Measurements from ENCODE around the gene GPATCH8.

The GPATCH8 gene

DNA sequence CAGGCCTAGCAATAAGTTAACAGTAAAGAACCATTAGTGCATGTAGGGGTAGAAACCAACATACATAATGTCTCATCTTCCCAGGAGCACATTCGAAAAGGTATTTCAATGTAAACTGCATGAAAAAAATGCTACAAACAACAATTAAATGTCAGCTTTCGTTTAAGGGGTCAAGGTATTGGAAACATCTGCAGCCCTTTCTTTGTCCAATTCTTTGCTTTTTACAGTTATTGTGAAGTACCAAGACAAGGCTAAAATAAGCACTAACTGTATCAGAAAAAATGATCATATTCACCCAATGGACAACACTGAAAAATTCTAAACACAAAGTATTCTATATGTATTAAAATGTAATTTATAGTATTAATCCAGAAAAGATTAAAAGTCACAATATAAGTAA lies 37.9 kb downstream of the GPATCH8 start:
- in situ Hi-C loops (cut with MboI; ENCODE audit: low sequenced_read_pairs) = no loop called here

DNA sequence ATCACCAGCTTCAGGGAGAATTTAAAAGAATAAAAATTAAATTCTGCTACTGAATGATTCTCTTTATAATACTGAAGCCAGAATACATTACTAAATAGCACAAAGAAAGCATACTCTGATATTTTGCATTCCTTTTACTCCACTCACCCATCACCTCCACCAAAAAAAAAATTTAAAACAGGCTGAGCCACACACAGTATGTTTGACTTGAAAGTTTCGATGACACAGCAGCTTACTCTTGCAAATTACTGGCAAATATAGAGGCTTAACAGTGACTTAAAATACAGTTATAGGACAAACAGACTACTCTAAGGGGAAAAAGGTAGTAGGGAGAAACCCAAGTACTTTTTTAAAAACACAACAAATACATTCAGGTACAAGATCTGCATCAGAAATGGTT lies 39.2 kb downstream of the GPATCH8 start:
- in situ Hi-C loops (cut with MboI; ENCODE audit: low sequenced_read_pairs) = no loop called here

DNA sequence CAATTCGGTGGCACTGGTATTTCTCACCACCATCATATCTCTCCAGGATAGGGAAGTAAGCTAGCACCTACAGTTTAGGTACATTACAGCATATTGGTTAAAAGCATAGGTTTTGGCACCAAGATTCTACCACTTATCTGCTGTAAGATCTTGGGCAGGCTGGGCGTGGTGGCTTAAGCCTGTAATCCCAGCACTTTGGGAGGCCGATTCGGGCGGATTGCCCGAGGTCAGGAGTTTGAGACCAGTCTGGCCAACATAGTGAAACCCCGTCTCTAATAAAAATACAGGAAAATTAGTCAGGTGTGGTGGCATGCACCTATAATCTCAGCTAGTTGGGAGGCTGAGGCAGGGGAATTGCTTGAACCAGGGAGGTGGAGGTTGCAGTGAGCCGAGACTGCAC lies 51.4 kb downstream of the GPATCH8 start:
- in situ Hi-C loops (cut with MboI; ENCODE audit: low sequenced_read_pairs) = no loop called here

DNA sequence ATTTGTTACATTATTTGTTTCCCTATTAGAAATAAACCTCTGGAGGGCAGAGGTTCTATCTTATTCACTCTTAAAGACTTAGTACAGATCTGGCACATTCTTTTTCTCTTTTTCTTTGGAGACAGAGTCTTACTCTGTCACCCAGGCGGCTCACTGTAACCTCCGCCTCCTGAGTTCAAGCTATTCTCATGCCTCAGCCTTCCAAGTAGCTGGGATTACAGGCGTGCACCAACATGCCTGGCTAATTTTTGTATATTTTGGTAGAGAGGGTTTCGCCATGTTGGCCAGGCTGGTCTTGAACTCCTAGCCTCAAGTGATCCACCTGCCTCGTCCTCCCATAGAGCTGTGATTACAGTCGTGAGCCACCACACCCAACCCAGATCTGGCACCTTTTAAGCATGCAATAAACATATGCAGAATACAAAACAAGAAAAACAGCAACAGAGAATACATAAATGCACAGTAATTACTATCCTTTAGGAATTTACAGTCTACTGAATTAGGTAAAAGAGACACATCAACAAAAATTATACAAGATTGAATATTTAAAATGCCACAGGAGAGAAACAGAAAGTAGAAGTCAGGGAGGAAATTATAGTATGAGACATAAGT lies 52.1 kb downstream of the GPATCH8 start:
- in situ Hi-C loops (cut with MboI; ENCODE audit: low sequenced_read_pairs) = no loop called here

DNA sequence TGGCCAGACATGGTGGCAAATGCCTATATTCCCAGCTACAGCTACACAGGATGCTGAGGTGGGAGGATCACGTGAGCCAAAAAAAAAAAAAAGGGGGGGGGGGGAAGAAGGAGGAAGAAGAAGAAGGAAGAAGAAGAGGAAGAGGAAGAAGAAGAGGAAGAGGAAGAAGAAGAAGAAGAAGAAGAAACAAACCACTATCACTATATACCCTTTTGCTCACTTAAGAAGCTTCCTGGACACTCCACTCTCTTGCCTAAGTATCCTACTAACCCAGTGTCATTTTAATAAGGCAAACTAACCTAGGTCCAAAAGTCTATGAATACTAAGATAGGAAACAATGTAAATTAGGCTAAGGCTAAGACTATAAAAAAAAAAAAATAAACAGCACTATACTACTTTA lies 54.8 kb downstream of the GPATCH8 start:
- in situ Hi-C loops (cut with MboI; ENCODE audit: low sequenced_read_pairs) = no loop called here

DNA sequence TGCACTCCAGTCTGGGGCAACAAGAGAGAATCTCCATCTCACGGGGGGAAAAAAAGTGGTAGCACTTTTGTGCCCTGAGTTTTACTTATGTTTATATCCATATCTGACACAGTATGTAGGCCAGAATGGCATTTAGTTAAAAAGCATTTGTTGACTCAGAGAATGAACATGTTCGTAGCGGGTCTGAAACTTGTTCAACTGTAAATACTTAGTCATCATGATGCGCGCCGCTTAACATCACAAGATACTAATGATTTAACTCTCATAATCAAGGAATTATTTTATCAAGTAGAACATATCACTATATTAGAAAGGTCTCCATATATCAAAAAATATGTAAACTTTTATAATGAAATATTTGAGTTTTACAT lies 58.5 kb downstream of the GPATCH8 start:
- in situ Hi-C loops (cut with MboI; ENCODE audit: low sequenced_read_pairs) = no loop called here

DNA sequence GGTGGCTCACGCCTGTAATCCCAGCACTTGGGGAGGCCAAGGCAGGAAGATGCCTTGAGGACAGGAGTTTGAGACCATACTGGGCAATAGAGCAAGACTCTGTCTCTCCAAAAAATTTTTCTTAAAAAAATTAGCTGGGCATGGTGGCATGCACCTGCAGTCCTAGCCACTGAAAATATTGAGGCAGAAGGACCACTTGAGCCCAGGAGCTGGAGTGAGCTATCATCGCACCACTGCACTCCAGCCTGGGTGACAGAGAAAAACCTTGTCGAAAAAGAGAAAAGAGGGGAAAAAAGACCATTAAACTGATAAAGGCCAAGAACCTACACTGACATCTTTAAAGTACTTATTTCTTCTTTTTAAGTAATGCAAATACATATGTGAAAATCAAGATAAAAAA lies 60.4 kb downstream of the GPATCH8 start:
- in situ Hi-C loops (cut with MboI; ENCODE audit: low sequenced_read_pairs) = no loop called here

DNA sequence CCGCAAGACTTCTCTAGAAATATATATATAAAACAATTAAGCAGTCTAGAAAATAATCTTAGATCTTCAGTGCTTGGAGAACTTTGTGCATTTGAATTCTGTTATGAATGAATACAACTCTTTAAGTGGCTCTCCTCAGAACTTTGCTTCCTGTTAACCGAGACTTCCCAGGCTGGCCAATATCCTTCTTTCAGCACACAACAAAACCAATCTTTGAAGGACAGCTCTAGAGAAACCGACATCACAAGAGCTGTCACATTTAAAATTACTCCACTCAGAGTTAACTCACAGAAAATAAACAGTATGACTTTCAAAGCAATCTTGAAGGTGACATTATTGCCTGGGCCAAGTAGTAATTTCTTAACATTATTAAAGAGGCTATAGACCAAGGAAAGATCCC lies 64.0 kb downstream of the GPATCH8 start:
- in situ Hi-C loops (cut with MboI; ENCODE audit: low sequenced_read_pairs) = no loop called here

DNA sequence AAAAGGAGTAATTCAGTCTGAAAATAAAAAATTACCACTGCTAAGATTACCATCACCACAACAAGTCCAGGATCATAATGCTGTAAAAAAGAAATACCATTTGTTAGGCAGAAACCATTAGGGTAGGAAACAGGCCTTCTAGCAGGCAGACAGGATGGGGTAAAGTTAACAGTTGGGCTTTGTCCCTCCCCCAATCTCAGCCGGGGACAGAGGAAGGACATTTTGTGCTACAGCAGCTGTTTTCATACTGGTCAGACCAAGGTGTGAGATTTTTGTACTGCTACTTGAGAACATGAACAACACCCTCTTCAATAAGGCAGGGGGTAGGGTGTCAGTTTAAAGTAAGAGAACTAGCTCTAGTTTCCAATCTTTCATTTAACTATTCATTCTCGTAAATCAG lies 64.6 kb downstream of the GPATCH8 start:
- in situ Hi-C loops (cut with MboI; ENCODE audit: low sequenced_read_pairs) = no loop called here

DNA sequence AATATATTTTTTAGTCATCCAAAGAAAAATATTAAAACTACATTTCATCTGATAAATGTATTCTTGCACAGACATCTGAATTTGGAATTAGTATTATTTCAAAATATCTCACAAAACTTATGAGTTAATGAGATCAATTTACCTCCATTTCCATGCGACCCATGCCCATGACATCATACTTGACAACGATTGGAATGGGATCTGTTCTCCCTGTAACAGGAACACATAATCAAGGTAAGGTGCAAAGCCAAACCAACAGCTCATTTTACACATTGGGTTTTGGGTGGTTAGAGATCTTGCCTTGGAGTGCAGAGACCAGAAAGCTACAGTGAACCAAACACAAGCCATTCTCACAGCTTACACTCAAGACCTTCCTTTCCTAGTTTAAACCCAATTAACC lies 66.9 kb downstream of the GPATCH8 start:
- in situ Hi-C loops (cut with MboI; ENCODE audit: low sequenced_read_pairs) = no loop called here

DNA sequence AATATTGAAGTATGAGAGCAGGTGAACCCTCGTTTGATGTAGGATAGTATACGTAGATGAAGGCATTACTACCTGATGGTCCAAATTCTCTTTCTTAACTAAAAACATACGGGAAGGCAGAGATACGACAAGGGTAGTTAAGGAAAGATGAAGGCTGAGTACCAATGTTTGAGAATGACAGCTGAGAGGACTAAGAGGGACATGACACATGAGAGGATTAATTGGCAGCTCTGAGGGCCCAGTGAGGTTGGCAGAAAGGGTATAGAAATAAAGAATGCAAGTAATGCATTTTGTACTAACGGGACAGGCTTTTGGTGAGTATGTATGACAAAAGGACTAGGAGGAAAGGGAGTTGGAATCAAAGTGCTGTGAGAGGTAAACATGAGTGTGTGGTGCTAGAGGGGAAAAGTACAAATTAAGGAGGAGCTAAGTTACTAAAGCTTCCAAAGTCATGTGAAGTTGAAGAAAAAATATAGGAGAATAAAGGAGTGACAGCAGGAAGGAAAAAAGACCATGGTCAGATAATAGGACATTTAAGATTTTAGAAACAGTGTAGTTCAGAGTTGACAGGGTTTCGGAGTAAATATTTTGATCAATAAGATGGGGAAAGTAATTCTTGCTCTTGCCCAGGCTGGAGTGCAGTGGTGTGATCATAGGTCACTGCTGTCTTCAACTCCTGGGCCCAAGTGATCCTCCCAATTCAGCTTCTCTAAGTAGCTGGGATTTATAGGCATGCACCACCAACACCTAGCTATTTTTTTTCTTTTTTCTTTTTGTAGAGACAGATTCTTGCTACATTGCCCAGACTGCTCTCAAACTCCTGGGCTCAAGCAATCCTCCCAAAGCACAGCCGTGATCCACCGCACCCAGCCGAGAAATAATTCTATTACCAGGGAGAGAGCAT lies 70.7 kb downstream of the GPATCH8 start:
- in situ Hi-C loops (cut with MboI; ENCODE audit: low sequenced_read_pairs) = no loop called here

DNA sequence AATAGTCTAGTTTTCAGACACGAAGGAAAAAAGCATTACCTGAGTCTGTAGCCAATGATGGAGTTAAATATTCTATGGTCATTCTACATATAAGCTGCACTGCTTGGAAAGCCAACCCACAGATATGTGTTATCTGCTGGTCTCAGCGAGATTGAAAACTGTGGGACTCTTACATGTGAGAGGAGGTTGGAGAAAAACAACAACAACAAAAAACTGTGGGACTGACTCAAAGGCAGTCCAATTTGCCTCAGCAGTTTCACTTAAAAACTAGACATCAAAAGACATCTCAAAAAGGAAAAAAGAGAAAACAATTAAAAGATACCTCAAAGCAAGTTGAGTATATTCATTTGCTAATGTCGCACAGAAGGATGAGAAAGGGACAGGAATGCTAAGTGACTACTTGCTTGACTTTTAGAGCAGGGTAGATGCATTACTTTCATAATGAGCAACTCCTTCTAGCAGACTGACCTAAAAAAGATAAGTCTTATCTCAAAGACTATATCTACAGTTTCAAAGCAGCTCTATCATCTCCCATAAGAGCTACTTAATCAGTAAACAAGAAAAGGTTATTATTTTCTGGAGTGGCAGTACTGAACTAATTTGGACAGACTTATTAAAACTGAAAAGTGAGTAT lies 78.3 kb downstream of the GPATCH8 start:
- in situ Hi-C loops (cut with MboI; ENCODE audit: low sequenced_read_pairs) = no loop called here

DNA sequence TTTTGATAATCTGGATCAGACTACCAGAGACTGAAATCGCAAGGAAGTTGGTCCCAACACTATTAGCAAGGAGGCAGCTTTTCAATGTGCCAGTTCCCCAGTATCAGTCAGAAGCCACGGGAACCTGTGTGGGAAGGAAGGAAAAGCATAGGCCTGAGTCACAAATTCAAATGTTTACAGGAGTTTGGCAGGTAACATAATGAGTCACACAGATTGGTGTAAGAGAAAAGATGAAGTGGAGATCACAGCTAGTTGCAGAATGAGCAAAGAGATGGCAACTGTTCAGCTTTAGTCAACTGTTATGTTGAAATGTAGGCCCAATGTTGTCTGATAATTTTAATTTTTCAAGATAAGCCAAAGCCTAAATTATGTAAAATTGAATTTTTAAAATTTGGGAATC lies 85.7 kb downstream of the GPATCH8 start:
- in situ Hi-C loops (cut with MboI; ENCODE audit: low sequenced_read_pairs) = no loop called here

DNA sequence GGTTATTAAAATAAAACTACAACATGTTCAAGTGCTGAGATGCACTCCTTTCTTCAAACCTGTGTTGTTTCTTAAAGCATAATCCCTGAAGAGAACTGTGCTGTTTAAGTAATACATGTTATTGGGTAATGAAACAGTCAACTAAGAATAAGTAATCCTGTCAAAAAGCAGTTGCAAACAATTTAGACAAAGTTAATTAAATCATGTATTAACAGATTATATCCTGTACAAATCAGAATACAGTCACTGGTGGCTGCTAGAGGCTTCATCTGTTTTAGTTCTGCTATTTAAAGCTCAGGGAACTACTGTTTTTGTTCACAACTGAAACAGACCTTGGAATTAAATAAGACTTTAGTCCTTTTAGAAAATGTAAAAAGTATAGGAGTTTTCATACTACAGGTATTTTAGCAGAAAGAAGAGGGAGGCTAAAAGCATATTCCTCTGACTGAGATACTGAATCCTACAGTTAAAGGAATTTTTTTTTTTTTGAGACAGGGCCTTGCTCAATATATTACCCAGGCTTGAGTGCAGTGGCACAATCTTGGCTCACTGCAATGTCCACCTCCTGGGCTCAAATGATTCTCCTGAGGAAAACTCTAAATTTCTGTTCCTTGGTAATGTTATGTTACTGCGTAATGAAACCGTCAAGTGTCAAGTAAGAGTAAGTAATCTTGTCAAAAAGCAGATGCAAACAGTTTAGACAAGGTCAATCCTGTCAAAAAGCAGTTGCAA lies 86.5 kb downstream of the GPATCH8 start:
- in situ Hi-C loops (cut with MboI; ENCODE audit: low sequenced_read_pairs) = no loop called here

DNA sequence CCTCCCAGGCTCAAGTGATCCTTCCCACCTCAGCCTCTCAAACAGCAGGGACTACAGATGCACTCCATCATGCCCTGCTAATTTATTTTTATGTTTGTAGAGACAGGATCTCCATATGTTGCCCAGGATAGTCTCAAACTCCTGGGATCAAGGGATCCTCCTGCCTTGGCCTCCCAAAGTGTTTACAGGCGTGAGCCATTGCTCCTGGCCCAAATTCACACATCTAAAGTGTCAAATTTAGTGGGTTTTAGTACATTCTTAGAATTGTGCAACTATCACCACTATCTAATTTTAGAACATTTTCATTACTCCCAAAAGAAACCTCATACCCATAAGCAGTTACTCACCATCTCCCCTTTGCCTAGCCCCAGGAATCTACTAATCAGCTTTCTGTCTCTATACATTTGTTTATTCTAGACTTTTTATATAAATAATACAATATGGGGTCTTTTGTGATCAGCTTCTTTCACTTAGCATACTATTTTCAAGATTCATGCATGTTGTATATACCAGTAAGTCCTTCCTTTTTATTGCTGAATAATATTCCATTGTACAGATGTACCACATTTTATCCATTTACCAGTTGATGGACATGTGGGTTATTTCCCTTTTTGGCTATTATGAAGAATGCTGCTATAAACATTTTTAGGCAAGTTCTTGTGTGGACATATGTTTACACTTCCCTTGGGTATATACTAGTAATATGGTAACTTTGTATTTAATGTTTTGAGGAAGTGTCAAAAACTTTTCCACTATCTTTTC lies 88.6 kb downstream of the GPATCH8 start:
- in situ Hi-C loops (cut with MboI; ENCODE audit: low sequenced_read_pairs) = no loop called here

DNA sequence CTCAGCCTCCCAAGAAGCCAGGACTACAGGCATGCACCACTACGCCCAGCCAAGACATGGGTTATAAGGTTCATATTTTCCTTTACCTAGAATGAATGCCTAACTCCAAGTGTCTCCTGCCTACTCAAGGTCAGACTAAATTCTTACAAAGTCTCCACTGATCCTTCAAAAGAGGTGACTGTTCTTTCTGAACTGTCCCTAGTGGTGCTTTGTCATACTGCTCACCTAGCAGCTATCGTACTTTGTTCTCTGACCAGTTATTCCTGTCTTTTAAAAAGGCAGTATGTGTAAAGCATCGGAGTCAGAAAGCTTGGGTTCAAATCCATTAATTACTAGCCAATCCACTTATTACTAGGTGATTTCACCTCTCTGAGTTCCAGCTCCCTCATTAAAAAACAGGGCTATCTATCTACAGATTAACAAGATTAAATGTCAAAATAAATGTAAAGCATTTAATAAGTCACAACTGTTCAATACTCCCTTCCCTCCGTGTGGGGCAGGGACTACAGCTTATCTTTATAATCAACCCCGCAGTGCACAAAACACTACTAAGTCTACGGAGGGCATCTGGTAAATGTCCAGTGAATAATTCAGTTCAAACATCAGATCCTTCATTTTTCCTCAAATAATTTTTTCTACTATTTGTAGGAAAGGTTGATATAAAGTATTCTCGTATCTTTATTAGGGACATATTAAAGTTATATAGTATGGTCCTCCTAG lies 93.7 kb downstream of the GPATCH8 start:
- in situ Hi-C loops (cut with MboI; ENCODE audit: low sequenced_read_pairs) = no loop called here

DNA sequence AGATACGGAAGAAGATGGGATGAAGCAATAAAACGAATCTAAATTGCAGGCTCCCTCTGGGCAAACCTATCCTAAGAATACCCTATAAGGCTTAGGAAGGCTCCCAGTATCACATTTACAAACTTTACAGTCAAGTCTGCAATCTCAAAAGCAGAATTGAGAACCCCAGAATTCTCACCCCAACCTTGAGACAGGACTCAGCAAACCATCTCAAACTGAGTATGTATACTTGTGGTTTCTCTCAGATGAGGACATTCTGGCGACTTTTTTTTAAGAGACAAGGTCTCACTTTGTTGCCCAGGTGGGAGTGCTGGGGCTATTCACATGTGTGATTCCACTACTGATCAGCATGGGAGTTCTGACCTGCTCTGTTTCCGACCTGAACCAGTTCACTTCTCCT lies 94.4 kb downstream of the GPATCH8 start:
- in situ Hi-C loops (cut with MboI; ENCODE audit: low sequenced_read_pairs) = no loop called here

DNA sequence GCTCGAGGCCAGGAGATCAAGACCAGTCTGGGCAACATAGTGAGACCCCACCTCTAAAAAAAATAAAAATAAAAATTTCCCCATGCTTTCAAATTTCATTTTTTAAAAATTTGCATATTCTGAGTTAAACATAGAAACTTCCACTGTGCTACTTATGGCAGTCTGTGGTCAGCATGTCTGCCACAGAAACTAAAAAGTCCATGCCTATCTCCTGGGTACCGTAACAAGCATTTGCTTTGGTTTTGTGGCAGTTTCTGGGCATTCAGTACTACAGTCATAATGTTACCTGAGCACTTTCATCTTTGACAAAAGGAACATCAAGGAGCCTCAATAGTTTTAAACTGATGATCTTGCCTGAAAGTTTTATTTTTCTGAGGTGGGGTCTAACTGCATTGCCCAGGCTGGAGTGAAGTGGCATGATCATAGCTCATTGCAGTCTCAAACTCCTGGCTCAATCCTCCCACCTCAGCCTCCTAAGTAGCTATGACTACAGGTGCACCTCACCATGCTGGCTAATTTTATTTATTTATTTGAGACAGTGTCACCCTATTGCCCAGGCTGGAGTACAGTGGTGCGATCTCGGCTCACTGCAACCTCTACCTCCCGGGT lies 100.5 kb downstream of the GPATCH8 start:
- in situ Hi-C loops (cut with MboI; ENCODE audit: low sequenced_read_pairs) = loop anchor here (5.0 kb wide), 1 partner anchor 120 kb away; no protein-coding TSS in a partner anchor

DNA sequence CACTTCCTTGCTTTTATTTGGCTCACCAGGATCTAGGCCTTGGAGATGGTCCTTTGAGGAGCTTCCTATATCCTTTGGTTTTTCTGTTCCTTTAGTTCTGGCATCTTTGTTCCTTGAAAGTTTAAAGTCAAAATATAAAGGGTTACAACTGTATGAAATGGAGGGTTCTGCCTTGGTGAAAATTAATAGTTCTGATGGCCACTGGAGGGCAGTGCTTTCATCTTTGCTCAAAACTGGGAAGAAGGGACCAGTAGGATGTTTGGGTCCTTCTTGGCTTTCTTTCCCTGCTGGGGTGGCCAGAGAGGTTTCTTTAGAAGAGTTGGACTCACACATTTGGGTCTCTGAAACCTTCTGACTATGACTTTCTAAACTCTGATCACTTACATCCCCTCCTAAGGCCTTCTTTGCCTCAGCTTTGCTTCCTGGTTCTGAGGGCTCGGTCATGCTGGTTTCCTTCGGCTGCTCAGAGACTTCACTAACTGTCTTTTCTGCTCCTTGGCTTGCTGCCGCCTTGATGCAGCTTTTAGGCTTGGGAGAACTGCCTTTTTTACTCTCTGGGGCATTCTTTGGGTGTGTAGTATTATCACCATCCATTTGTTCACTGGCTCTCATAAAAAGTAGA lies 102.9 kb downstream of the GPATCH8 start:
- in situ Hi-C loops (cut with MboI; ENCODE audit: low sequenced_read_pairs) = loop anchor here (5.0 kb wide), 1 partner anchor 122 kb away; no protein-coding TSS in a partner anchor

Data from HL-60/S4 (cell line).